Measurements from ENCODE around the gene LCK.

The LCK gene

DNA sequence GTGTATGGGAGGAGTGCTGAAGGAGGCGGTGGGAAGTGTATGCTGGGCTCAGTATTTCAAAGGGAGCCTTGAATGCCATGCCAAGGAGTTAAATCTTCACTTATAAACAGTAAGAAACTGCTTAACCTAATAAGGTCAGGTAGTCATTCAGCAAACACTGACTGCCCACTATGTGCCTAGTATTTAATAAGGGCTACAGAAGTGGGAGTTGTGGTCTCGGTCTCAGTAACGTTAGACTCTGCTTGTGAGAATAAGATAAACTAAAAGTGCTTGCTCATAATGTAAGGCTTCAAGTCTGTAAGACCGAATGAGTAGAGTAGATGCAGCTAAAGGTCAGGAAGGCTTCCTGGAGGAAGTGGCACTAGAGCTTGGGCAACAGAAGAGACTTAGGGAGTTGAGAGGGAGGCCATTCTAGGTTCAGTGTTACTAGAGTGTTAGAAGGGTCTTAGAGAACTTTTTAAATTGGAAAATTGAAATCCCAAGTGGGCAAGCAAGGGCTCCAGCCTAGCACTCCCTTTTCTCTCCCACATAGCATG lies 78.9 kb downstream of the LCK start:
- DNase-seq, result no peak

DNA sequence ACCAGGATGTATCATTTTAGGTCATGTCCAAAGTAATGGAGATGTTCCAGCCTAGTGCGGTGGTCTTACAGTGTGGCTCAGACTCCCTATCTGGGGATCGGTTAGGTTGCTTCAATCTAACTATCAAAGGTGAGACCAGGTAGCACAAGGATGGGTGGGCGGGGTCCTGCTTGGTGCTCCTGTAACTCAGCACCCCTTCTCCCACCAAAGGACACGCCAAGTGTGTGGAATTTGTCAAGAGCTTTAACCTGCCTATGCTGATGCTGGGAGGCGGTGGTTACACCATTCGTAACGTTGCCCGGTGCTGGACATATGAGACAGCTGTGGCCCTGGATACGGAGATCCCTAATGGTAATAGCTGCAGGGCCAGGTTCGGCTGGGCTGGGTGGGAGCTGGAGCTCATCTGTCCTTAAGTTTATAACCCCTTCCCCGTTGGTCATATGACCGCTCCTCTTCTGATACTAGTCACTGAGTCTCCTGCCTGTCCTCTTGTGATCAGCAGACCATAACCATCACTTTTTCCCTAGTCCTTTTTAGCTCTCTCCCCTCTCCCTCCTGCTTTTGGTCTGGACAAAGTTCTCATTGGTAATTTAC lies 79.6 kb downstream of the LCK start:
- DNase-seq, result no peak

DNA sequence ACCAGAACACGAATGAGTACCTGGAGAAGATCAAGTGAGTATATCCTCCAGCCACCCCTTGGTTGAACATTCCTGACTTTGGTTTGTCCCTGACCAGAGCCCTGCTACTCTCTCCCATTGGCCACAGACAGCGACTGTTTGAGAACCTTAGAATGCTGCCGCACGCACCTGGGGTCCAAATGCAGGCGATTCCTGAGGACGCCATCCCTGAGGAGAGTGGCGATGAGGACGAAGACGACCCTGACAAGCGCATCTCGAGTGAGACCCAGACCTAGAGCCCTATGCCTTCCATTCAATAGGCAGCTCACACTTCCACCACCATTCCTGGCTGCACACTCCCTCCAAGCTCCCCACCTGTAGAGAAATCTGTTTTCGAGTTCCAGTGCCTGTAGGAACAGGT lies 80.5 kb downstream of the LCK start:
- no peak for DNase-seq

DNA sequence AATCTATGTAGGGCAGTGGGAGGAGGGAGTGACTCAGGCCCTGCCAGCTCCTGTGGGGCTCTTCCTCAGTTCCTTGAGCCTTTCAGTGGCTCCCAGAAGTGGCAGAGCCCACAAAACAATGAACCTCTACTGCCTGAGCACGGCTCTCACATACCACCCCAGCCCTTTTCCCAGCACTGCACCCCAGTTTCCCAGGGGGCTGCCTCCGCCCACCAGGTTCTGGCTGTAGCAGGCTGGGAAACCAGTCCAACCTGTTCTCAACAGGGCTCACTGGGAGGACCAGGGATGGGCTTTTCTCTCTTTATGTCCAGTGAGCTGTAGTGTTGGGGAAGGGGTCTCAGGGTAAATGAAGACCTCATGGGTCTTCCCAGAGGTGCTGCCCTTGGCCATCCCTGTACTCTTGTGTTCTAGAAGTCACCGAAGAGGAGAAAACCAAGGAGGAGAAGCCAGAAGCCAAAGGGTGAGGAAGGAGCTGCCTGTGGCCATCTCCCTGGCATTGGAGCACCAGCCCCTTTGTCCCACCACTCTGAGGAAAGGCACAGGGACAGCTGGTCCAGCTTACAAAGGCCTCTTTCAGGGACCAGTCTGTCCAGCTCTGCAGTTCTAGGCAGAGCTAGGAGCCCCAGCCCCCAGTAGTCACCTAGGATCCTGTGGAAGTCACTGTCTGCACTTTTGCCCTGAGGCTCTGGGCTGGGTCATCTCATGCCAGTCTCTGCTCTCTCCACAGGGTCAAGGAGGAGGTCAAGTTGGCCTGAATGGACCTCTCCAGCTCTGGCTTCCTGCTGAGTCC lies 81.4 kb downstream of the LCK start:
- no peak for DNase-seq

DNA sequence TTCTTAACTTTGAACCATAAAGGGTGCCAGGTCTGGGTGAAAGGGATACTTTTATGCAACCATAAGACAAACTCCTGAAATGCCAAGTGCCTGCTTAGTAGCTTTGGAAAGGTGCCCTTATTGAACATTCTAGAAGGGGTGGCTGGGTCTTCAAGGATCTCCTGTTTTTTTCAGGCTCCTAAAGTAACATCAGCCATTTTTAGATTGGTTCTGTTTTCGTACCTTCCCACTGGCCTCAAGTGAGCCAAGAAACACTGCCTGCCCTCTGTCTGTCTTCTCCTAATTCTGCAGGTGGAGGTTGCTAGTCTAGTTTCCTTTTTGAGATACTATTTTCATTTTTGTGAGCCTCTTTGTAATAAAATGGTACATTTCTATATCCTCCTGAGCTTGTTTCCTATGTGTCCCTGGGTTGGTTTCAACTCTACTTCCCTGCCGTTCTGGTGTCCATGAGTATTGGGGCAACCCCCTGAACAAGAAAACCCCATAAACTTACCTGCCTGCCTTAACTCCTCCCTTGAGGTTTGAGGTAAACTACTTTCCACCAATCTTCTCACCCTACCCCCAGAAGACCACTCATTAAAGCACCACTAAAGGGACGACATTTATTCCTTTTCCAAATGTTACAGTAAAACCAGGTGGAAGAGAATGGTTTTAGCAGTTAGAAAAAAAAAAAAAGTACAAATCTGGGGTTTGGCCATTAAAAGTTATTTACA lies 82.3 kb downstream of the LCK start:
- no peak for DNase-seq

DNA sequence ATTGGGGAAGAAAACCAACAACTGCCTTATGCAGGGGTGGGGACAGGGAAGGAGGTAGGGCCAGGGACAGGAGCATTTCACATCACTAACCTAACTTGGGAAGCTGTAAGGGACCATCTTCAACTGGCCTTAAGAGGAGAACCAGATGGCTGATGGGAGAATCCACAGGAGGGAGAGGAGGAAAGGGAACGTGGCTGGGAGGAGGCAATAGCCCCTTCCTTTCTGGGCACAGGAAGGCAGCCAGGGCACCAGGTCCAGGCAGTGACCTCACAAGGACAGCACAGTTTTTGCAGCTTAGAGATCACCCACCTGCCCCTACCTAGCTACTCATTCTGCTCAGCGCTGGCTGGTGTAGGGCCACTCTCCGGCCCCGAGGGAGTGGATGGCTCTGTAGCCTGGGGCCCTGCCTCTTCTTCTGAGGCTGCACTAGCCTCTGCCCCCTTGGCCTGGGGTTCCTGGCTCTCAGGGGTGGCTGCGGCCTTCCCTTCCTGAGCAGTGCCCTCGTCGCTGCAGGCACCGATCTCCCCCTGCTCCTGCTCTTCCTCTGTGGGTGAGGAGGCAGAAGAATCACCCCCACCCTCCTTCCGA lies 83.3 kb downstream of the LCK start:
- no peak for DNase-seq

DNA sequence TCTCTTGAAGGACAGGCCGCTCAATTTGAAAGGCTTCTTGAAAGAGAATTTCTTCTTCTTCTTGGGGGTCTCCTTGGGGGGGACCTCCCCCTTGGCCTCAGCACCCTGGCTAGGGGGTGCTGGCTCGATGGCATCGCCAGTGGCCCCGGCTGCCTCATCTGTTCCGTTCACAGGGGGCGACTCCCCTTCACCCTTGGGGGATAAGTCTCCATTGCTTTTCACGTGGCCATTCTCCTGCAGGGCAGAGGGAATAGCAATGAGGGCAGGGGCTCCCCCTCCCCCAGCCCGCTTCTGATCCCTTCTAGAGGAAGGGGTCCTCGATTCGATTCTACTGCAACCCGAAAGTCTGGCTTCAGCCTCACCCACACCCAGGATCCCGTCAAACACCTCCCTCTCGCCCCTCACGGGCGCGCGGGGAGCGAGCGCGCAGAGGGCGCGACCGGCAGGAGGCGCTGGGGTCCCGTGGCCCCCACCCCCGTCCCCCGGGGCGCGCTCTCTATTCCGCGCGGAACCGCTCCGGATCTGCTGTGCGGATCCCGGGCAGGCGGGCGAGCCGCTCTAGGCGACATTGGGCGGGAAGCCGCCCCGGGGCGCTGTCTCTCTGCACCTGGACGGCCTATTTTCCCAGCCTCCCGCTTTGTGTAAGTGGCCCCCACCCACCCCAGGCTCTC lies 83.9 kb downstream of the LCK start:
- peak; percentile 47 to 80 (median 70) for DNase-seq

DNA sequence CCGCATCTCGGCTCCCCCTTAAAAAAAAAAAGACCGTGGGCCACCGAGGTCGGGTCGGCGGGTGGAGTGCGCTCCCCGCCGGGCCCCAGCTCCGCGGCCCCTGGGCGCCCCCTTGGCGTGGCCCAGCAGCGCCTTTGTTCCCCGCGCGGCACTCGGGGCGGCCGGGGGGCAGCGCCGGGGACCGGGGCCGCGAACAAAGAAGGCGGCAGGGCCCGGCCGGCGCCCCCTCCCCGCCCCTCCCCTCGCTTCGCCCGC lies 84.4 kb downstream of the LCK start:
- peak in 1 of 6 experiments; percentile 44 for DNase-seq

All from stimulated activated naive CD4-positive, alpha-beta T cell (primary cell).